Lung (tissue), 16 donors: Measurements from ENCODE around the gene FATE1. TPM values are rescaled to one million over a fixed set of nuclear protein-coding genes. Genes with fewer than 3 reads are reported as not detected.

Source experiments
- ATAC-seq: fragments of 200-7000 bp; cut with Tn5 transposase; one replicate; pipeline ENCODE4 v1.9.1; 2020; ENCODE audit warnings: moderate number of reproducible peaks; ENCODE audit not compliant: insufficient read depth, low FRiP score
- DNase-seq, 3 donors: peaks; one replicate each; pipeline ENCODE4 v3.0.0-alpha.2; 2013 to 2017
- H3K27ac ChIP-seq, 2 donors: one replicate each; pipeline ENCODE4 v1.5.1; 2013; ENCODE audit warnings: mild to moderate bottlenecking in 2 of 2, moderate library complexity in 2 of 2, control low read depth in 1 of 2, inconsistent platforms in 1 of 2, low read depth in 1 of 2, low read length in 1 of 2
- H3K27me3 ChIP-seq, 3 donors: one replicate each; pipeline ENCODE4 v1.5.1; 2013; ENCODE audit warnings: low read length in 2 of 3; ENCODE audit not compliant: control insufficient read depth in 3 of 3, insufficient read depth in 3 of 3
- H3K36me3 ChIP-seq, 4 donors: one replicate each; pipeline ENCODE4 v1.5.1; 2013; ENCODE audit warnings: low read length in 4 of 4, mild to moderate bottlenecking in 1 of 4, moderate library complexity in 1 of 4; ENCODE audit not compliant: control insufficient read depth in 4 of 4, insufficient read depth in 4 of 4
- H3K4me1 ChIP-seq, 5 donors: one replicate each; pipeline ENCODE4 v1.5.1; 2013; ENCODE audit warnings: low read length in 5 of 5, mild to moderate bottlenecking in 2 of 5, moderate library complexity in 1 of 5; ENCODE audit not compliant: control insufficient read depth in 5 of 5, insufficient read depth in 5 of 5
- H3K4me3 ChIP-seq: one replicate; pipeline ENCODE4 v1.5.1; 2013; ENCODE audit warnings: mild to moderate bottlenecking, control low read depth, moderate library complexity
- H3K9ac ChIP-seq, 2 donors: one replicate each; pipeline ENCODE4 v1.5.1; 2013; ENCODE audit warnings: low read length in 2 of 2, control low read depth in 1 of 2; ENCODE audit not compliant: insufficient read depth in 1 of 2
- H3K9me3 ChIP-seq, 4 donors: one replicate each; pipeline ENCODE4 v1.5.1; 2013; ENCODE audit warnings: low read length in 3 of 4, mild to moderate bottlenecking in 1 of 4, moderate library complexity in 1 of 4; ENCODE audit not compliant: control insufficient read depth in 4 of 4, insufficient read depth in 3 of 4
- WGBS, 2 donors: extraction: QIAGEN DNeasy Blood & Tissue Kit; methylation state at CpG; one replicate each; pipeline ENCODE4 v1.1.7; 2013; 5-methylcytosine and 5-hydroxymethylcytosine counted together
- long read RNA-seq, 5 donors: transcript quantifications; one replicate each; lab custom pipeline, GENCODE V29; 2026
- polyA plus RNA-seq, 2 donors: library from polyadenylated mRNA; stranded (reverse); fragments of 200-250 nt; gene quantifications; one replicate each; pipeline ENCODE4 v1.2.1, GENCODE V29; 2013
- total RNA-seq, 2 donors: library from RNA; depleted of rRNA in 1 of 2; stranded (reverse); fragments of >200 nt in 1 of 2; gene quantifications; one replicate each; pipeline ENCODE4 v1.2.1, GENCODE V29; 2014 to 2021
- TF ChIP-seq, protein P1 (sequence below): IDR thresholded peaks from 2 replicates; pipeline ENCODE4 v1.5.1; 2012; ENCODE audit warnings: mild to moderate bottlenecking; ENCODE audit errors: control extremely low read depth, extremely low read depth
- donor health status: control.
- donor health status: control.
- donor health status: Bipolar disorder and iron deficiency.
- donor health status: healthy.
- donor health status: DM: yes; HTN: yes; CAD: no.

The FATE1 gene, protein sequence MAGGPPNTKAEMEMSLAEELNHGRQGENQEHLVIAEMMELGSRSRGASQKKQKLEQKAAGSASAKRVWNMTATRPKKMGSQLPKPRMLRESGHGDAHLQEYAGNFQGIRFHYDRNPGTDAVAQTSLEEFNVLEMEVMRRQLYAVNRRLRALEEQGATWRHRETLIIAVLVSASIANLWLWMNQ
- under 1 TPM in 1 of 2 donors, not detected in 1; 0.37 TPM for total RNA-seq
- 1 to 10 TPM in 1 of 2 donors, under 1 TPM in 1; 0.05 to 1.0 TPM for polyA plus RNA-seq
- long read RNA-seq, donor 1 = 0 reads
- long read RNA-seq, donor 2 = 0 reads
- long read RNA-seq, donor 3 = 0 reads
- long read RNA-seq, donor 4 = 0 reads
- long read RNA-seq, donor 5 = 0 reads

DNA sequence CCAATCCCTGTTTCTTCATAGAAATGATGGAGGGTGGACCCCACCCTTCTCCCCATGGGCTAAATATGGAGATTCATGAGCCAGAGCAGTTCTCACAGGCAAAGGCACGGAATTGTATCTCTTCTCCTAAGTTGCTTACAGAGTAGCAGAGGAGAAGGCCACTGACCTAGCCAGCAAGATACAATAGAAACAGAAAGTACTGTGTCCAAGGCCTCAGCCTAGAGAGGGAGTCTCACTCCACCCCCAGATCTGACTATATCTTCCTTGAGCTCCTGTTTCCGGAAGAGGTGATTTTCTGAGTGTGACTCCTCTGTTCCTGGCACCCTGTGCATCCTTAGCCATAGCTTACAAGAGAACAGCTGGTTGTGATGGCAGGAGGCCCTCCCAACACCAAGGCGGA, at the start of gene FATE1:
Gene FATE1 (plus strand): TSS at position 284 of the 400 bp plus-strand sequence. CDS start 85 bp downstream, at position 369.
- peaks cover 0 to 4% (median 0%) of the 10 kb centered on the region in 5 donors for H3K4me1 ChIP-seq
- peaks cover 0 to 3% (median 0%) of the 10 kb centered on the region in 4 donors for H3K9me3 ChIP-seq
- no peak within 1 kb of the TSS for H3K27ac ChIP-seq
- H3K27me3 ChIP-seq = peaks cover 0 to 6% (median 2%) of the 10 kb centered on the region in 3 donors
- TF ChIP-seq, protein P1, sequence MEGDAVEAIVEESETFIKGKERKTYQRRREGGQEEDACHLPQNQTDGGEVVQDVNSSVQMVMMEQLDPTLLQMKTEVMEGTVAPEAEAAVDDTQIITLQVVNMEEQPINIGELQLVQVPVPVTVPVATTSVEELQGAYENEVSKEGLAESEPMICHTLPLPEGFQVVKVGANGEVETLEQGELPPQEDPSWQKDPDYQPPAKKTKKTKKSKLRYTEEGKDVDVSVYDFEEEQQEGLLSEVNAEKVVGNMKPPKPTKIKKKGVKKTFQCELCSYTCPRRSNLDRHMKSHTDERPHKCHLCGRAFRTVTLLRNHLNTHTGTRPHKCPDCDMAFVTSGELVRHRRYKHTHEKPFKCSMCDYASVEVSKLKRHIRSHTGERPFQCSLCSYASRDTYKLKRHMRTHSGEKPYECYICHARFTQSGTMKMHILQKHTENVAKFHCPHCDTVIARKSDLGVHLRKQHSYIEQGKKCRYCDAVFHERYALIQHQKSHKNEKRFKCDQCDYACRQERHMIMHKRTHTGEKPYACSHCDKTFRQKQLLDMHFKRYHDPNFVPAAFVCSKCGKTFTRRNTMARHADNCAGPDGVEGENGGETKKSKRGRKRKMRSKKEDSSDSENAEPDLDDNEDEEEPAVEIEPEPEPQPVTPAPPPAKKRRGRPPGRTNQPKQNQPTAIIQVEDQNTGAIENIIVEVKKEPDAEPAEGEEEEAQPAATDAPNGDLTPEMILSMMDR = no peak
- no peak within 1 kb of the TSS for H3K9ac ChIP-seq
- H3K36me3 ChIP-seq = no peaks in the 10 kb centered on the region
- WGBS, 2 donors = 69 to 78% methylated on average over 3 of the region's 3 CpGs
- no peak within 1 kb of the TSS for H3K4me3 ChIP-seq
- DNase-seq = no peak
- ATAC-seq = no peak

DNA sequence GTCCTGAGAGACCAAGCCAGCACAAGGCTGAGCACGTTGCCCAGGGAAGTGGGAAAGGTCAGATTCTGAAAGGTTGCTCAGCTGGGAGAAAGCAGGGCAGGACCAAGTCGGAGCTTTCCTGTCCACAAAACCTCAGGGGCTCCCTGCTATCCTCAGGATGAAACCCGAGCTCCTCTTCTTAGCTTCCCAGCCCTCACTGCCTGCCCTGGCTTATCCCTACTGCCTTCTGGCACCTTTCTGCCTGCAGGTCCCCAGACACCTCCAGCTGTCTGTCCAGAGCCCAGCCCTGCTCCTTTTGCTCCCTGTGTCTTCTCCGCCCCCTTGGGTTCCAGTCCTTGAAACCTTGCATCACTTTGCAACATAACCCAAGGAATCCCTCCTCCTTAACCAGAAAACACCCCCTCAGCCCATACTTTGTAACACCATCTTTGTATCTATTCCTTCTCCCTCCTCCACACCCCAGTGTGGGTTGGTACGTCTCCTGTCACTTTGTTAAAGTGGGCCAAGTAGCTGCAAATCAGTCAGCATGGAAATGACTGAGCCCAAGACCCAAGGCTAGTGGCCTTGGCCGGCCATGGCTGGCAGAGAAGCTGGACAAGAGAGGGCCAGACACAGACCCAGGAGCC, 40.6 kb upstream of the FATE1 start:
- no peak overlapping the region for H3K27ac ChIP-seq
- no peak overlapping the region for H3K4me3 ChIP-seq
- ATAC-seq = no peak
- peaks cover 0 to 8% (median 0%) of the 10 kb centered on the region in 4 donors for H3K9me3 ChIP-seq
- H3K36me3 ChIP-seq = no peaks in the 10 kb centered on the region
- H3K27me3 ChIP-seq = no peaks in the 10 kb centered on the region
- no peaks in the 10 kb centered on the region for H3K4me1 ChIP-seq
- 60 to 83% methylated on average over 4 to 6 of the region's 6 CpGs for WGBS, 2 donors
- TF ChIP-seq, protein P1 = no peak
- no peak for DNase-seq
- H3K9ac ChIP-seq = no peak overlapping the region

DNA sequence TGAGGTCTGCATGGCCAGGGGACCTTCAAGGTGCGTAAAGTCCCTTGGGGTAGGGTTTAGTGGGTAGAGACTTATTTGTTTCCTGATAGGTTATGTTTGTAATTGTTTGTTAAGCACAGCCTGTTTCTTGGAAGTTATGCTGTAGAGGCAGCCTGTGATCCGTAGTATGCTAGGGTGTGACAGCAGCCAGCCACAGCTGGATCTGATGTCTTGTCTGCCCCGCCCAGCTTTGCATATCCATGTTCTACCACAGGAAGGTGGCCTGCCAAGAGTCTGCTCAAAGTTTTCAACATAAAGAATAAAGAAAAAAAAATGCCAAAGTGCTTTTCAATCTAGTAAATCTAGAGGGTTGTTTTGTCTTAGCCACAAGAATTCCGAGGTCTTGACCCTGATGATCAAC, 39.6 kb upstream of the FATE1 start:
- no peak overlapping the region for H3K27ac ChIP-seq
- TF ChIP-seq, protein P1 = no peak
- peaks cover 0 to 7% (median 0%) of the 10 kb centered on the region in 4 donors for H3K9me3 ChIP-seq
- no peak overlapping the region for H3K9ac ChIP-seq
- DNase-seq (peak in 2 of 3 donors; percentile 27 to 71), ATAC-seq (no peak)
- H3K4me1 ChIP-seq = no peaks in the 10 kb centered on the region
- WGBS, 2 donors = 76% methylated on average over 4 of the region's 4 CpGs
- H3K4me3 ChIP-seq = no peak overlapping the region
- H3K27me3 ChIP-seq = no peaks in the 10 kb centered on the region
- no peaks in the 10 kb centered on the region for H3K36me3 ChIP-seq
